ENCODE measurements around the gene ZPBP2. TPM values are rescaled to one million over a fixed set of nuclear protein-coding genes. Genes with fewer than 3 reads are reported as not detected.

ZPBP2 gene
- total RNA-seq, 3 donors from 2014 or later: not detected

- DNase-seq (no peak), ATAC-seq (no peak)
- intact Hi-C loops (cut with DNase I, micrococcal nuclease): no loop called here
- no peak for TF ChIP-seq CTCF (IDR thresholded peaks at IDR 0.05)
- Histone ChIP-seq H3K4me3 (no peak overlapping the region), H3K36me3 (ENCODE audit: low read depth) (no peaks in the 10 kb centered on the region), H3K9me3 (no peaks in the 10 kb centered on the region), H3K4me1 (ENCODE audit: low read depth) (no peaks in the 10 kb centered on the region)
Measured at GRCh38 chr17:39903158-39903884, 35.3 kb downstream of the ZPBP2 start.

- no peak for DNase-seq
- Histone ChIP-seq H3K9me3 (no peaks in the 10 kb centered on the region), H3K4me3 (no peak overlapping the region), H3K4me1 (ENCODE audit: low read depth) (no peaks in the 10 kb centered on the region), H3K36me3 (ENCODE audit: low read depth) (no peaks in the 10 kb centered on the region)
- TF ChIP-seq CTCF (IDR thresholded peaks at IDR 0.05): no peak
- intact Hi-C loops (cut with DNase I, micrococcal nuclease): no loop called here
- no peak for ATAC-seq
Measured at GRCh38 chr17:39904990-39905288, 36.9 kb downstream of the ZPBP2 start.

- H3K4me1 ChIP-seq (ENCODE audit: low read depth): no peaks in the 10 kb centered on the region
- no peak for TF ChIP-seq CTCF (IDR thresholded peaks at IDR 0.05)
- intact Hi-C loops (cut with DNase I, micrococcal nuclease): no loop called here
- no peak for DNase-seq
- no peak overlapping the region for H3K4me3 ChIP-seq
- no peak for ATAC-seq
- H3K36me3 ChIP-seq (ENCODE audit: low read depth): peaks cover 4% of the 10 kb centered on the region
- H3K9me3 ChIP-seq: no peaks in the 10 kb centered on the region
Measured at GRCh38 chr17:39908789-39909352, 40.9 kb downstream of the ZPBP2 start.

GRCh38 chr17:39913989-39914388 lies 46.0 kb downstream of the ZPBP2 start:
- Histone ChIP-seq H3K4me3 (no peak overlapping the region), H3K4me1 (ENCODE audit: low read depth) (peaks cover 11% of the 10 kb centered on the region), H3K36me3 (ENCODE audit: low read depth) (peaks cover 7% of the 10 kb centered on the region), H3K9me3 (no peaks in the 10 kb centered on the region)
- no peak for TF ChIP-seq CTCF (IDR thresholded peaks at IDR 0.05)
- intact Hi-C loops (cut with DNase I, micrococcal nuclease): no loop called here
- DNase-seq (no peak), ATAC-seq (no peak)

GRCh38 chr17:39915559-39915958 lies 47.6 kb downstream of the ZPBP2 start:
- no peak for DNase-seq
- intact Hi-C loops (cut with DNase I, micrococcal nuclease): no loop called here
- H3K4me3 ChIP-seq: no peak overlapping the region
- H3K9me3 ChIP-seq: no peaks in the 10 kb centered on the region
- H3K36me3 ChIP-seq (ENCODE audit: low read depth): peaks cover 7% of the 10 kb centered on the region
- H3K4me1 ChIP-seq (ENCODE audit: low read depth): peaks cover 11% of the 10 kb centered on the region
- no peak for ATAC-seq
- no peak for TF ChIP-seq CTCF (IDR thresholded peaks at IDR 0.05)

Measured in mucosa of descending colon (tissue), 3 donors.